Measurements from ENCODE around the gene ASPDH. TPM values are rescaled to one million over a fixed set of nuclear protein-coding genes. Genes with fewer than 3 reads are reported as not detected.

ASPDH gene
- total RNA-seq, 2 experiments from 2014 or later: not detected

DNA sequence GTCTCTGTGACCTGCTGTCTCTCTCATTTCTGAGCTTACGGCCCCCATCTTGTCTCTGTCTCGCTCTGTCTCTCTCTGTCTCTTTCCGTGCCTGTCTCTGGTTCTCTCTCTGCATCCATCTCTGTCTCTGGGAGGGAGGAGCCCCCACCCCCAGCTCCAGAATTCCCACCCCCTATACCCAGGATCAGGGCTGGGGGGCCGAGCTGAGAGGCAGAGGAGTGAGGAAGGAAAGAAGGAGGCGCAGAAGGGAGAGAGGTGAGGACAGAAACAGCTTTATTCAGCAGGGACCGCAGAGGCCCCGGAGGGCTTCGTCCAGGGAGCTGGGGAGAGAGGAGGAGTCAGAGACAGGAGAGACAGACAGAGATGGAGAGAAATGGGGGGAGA lies 16.7 kb downstream of the ASPDH start:
- ChIA-PET POLR2A (no interaction called here), CTCF (no interaction called here)
- no peaks in the 10 kb centered on the region for H3K36me3 ChIP-seq (ENCODE audit: insufficient read depth, low read length)
- no peaks in the 10 kb centered on the region for H3K9me3 ChIP-seq (ENCODE audit: control insufficient read depth in 1 of 2, insufficient read depth in 1 of 2, low read length in 2 of 2)
- TF ChIP-seq, protein P1, sequence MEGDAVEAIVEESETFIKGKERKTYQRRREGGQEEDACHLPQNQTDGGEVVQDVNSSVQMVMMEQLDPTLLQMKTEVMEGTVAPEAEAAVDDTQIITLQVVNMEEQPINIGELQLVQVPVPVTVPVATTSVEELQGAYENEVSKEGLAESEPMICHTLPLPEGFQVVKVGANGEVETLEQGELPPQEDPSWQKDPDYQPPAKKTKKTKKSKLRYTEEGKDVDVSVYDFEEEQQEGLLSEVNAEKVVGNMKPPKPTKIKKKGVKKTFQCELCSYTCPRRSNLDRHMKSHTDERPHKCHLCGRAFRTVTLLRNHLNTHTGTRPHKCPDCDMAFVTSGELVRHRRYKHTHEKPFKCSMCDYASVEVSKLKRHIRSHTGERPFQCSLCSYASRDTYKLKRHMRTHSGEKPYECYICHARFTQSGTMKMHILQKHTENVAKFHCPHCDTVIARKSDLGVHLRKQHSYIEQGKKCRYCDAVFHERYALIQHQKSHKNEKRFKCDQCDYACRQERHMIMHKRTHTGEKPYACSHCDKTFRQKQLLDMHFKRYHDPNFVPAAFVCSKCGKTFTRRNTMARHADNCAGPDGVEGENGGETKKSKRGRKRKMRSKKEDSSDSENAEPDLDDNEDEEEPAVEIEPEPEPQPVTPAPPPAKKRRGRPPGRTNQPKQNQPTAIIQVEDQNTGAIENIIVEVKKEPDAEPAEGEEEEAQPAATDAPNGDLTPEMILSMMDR (IDR thresholded peaks at IDR 0.05): no peak
- no peak overlapping the region for H3K27ac ChIP-seq (ENCODE audit: low read depth in 1 of 2, low read length in 2 of 2)
- H3K4me3 ChIP-seq (ENCODE audit: low read length): no peak overlapping the region
- peaks cover 8% of the 10 kb centered on the region for H3K4me1 Mint-ChIP-seq (ENCODE audit: low read depth)
- H3K27me3 ChIP-seq (ENCODE audit: control insufficient read depth in 1 of 2, insufficient read depth in 2 of 2, low read length in 2 of 2): no peaks in the 10 kb centered on the region
- no peaks in the 10 kb centered on the region for H3K9me3 Mint-ChIP-seq
- H3K4me3 Mint-ChIP-seq: no peak overlapping the region
- DNase-seq (no peak), ATAC-seq (ENCODE audit: poor library complexity) (no peak)
- peaks cover 7% of the 10 kb centered on the region for H3K36me3 Mint-ChIP-seq (ENCODE audit: low read depth)
- H3K4me1 ChIP-seq (ENCODE audit: insufficient read depth, low read length): peaks cover 5% of the 10 kb centered on the region
- no peak overlapping the region for H3K27ac Mint-ChIP-seq
- intact Hi-C loops (cut with DNase I, micrococcal nuclease): no loop called here
- no peaks in the 10 kb centered on the region for H3K27me3 Mint-ChIP-seq

DNA sequence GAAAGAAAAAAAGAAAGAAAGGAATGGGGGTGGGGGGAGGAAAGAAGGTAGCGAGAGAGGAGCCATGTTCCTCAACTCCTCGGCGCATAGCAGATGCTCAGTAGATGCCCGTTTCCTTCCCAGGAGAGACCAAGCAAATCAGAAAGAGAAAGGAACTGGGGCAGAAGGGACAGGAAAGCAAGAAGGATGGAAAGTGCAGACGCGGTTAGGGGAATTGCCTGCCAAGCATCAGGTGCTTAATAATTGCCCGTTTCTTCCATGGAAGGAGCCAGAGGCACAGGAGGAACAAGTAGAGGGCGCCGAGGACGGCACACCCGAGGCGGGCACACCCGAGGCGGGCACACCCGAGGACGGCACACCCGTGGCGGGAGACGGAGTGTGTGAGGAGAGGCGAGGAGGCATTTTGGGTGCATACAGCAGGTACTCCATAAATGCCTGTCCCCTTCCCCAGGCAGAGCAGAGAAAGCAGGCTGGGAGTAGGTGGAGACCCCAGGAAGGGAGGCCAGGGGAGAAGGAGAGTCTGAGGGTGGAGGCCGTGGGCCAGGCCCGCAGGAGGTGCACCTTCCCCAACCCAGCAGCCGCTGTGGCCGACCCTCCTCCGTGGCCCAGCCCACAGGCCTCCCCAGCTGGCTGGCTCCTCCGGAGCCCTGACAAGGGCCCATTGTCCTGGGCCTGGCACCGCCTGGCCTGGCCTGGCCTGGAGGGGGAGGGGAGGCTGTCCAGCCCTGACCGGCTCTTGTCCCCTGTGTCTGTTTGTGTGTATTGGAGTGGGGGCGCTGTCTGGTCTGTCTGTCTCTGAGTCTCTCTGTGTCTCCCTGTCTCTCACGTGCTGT lies 17.3 kb downstream of the ASPDH start:
- intact Hi-C loops (cut with DNase I, micrococcal nuclease): no loop called here
- DNase-seq: peak in 1 of 14 experiments; percentile 29
- H3K36me3 ChIP-seq (ENCODE audit: insufficient read depth, low read length): no peaks in the 10 kb centered on the region
- Mint-ChIP-seq H3K27ac (no peak overlapping the region), H3K36me3 (ENCODE audit: low read depth) (peaks cover 1% of the 10 kb centered on the region), H3K27me3 (no peaks in the 10 kb centered on the region), H3K4me3 (no peak overlapping the region), H3K4me1 (ENCODE audit: low read depth) (peaks cover 15% of the 10 kb centered on the region), H3K9me3 (no peaks in the 10 kb centered on the region)
- H3K27ac ChIP-seq (ENCODE audit: low read depth in 1 of 2, low read length in 2 of 2): no peak overlapping the region
- H3K4me1 ChIP-seq (ENCODE audit: insufficient read depth, low read length): peaks cover 11% of the 10 kb centered on the region
- CTCF ChIA-PET: no interaction called here
- TF ChIP-seq, protein P1 (IDR thresholded peaks at IDR 0.05): no peak
- ATAC-seq (ENCODE audit: poor library complexity): no peak
- H3K9me3 ChIP-seq (ENCODE audit: control insufficient read depth in 1 of 2, insufficient read depth in 1 of 2, low read length in 2 of 2): no peaks in the 10 kb centered on the region
- H3K4me3 ChIP-seq (ENCODE audit: low read length): no peak overlapping the region
- no peaks in the 10 kb centered on the region for H3K27me3 ChIP-seq (ENCODE audit: control insufficient read depth in 1 of 2, insufficient read depth in 2 of 2, low read length in 2 of 2)
- POLR2A ChIA-PET: no interaction called here

DNA sequence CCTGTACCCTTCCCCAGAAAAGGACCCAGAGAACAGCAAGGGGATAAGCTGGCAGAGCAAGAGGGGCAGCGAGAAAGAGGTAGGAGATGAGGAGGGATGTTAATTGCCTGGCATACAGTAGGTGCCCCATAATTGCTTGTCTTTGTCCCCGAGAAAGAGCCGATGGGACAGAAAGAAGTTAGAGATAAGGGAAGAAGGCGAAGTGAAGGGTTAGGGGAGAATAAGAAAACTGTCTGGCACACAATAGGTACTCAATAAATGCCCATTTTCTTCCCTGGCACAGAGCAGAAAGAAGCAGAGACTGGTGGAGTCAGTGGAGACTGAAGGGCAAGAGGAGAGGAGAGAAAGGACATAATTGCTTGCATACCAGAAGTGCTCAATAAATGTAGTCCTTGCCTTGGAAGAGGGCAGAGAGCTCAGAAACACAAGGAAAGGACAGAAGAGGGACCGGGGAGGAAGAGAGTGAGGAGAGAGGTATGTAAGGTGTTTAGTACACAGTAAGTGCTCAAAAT lies 18.6 kb downstream of the ASPDH start:
- Mint-ChIP-seq H3K27ac (no peak overlapping the region), H3K27me3 (no peaks in the 10 kb centered on the region), H3K4me1 (ENCODE audit: low read depth) (peaks cover 26% of the 10 kb centered on the region), H3K9me3 (no peaks in the 10 kb centered on the region), H3K4me3 (no peak overlapping the region), H3K36me3 (ENCODE audit: low read depth) (peaks cover 4% of the 10 kb centered on the region)
- Histone ChIP-seq H3K9me3 (ENCODE audit: control insufficient read depth in 1 of 2, insufficient read depth in 1 of 2, low read length in 2 of 2) (no peaks in the 10 kb centered on the region), H3K4me3 (ENCODE audit: low read length) (no peak overlapping the region), H3K4me1 (ENCODE audit: insufficient read depth, low read length) (peaks cover 16% of the 10 kb centered on the region), H3K27ac (ENCODE audit: low read depth in 1 of 2, low read length in 2 of 2) (no peak overlapping the region), H3K27me3 (ENCODE audit: control insufficient read depth in 1 of 2, insufficient read depth in 2 of 2, low read length in 2 of 2) (no peaks in the 10 kb centered on the region), H3K36me3 (ENCODE audit: insufficient read depth, low read length) (no peaks in the 10 kb centered on the region)
- DNase-seq: no peak
- POLR2A ChIA-PET: no interaction called here
- intact Hi-C loops (cut with DNase I, micrococcal nuclease): no loop called here
- ATAC-seq (ENCODE audit: poor library complexity): no peak
- CTCF ChIA-PET: no interaction called here
- TF ChIP-seq, protein P1 (IDR thresholded peaks at IDR 0.05): no peak
